IPS-20b (cell line): ENCODE measurements around the gene ZNF503.

Experiments used
- H3K27ac ChIP-seq: one replicate; pipeline ENCODE4 v1.5.1; 2013; ENCODE audit warnings: low read length
- H3K27me3 ChIP-seq: 2 replicates; pipeline ENCODE4 v1.6.1; 2013; ENCODE audit warnings: mild to moderate bottlenecking, low read length, inconsistent platforms; ENCODE audit not compliant: insufficient read depth
- H3K36me3 ChIP-seq: 2 replicates; pipeline ENCODE4 v1.6.1; 2013; ENCODE audit warnings: low read depth, mild to moderate bottlenecking, inconsistent platforms, low read length, moderate library complexity; ENCODE audit not compliant: insufficient read depth
- H3K4me1 ChIP-seq: 2 replicates; pipeline ENCODE4 v1.6.1; 2013; ENCODE audit warnings: mild to moderate bottlenecking, control low read depth, inconsistent platforms, low read length, moderate library complexity; ENCODE audit not compliant: insufficient read depth
- H3K4me3 ChIP-seq: 2 replicates; pipeline ENCODE4 v1.5.1; 2013; ENCODE audit warnings: mild to moderate bottlenecking, low read length, inconsistent platforms
- H3K9ac ChIP-seq: 2 replicates; pipeline ENCODE4 v1.6.1; 2013; ENCODE audit warnings: low read depth, mild to moderate bottlenecking, inconsistent platforms, low read length, moderate library complexity
- H3K9me3 ChIP-seq: 2 replicates; pipeline ENCODE4 v1.6.1; 2013; ENCODE audit warnings: mild to moderate bottlenecking, low read depth, low read length, inconsistent platforms; ENCODE audit not compliant: insufficient read depth

ZNF503 gene, protein sequence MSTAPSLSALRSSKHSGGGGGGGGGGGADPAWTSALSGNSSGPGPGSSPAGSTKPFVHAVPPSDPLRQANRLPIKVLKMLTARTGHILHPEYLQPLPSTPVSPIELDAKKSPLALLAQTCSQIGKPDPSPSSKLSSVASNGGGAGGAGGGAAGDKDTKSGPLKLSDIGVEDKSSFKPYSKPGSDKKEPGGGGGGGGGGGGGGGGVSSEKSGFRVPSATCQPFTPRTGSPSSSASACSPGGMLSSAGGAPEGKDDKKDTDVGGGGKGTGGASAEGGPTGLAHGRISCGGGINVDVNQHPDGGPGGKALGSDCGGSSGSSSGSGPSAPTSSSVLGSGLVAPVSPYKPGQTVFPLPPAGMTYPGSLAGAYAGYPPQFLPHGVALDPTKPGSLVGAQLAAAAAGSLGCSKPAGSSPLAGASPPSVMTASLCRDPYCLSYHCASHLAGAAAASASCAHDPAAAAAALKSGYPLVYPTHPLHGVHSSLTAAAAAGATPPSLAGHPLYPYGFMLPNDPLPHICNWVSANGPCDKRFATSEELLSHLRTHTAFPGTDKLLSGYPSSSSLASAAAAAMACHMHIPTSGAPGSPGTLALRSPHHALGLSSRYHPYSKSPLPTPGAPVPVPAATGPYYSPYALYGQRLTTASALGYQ

DNA sequence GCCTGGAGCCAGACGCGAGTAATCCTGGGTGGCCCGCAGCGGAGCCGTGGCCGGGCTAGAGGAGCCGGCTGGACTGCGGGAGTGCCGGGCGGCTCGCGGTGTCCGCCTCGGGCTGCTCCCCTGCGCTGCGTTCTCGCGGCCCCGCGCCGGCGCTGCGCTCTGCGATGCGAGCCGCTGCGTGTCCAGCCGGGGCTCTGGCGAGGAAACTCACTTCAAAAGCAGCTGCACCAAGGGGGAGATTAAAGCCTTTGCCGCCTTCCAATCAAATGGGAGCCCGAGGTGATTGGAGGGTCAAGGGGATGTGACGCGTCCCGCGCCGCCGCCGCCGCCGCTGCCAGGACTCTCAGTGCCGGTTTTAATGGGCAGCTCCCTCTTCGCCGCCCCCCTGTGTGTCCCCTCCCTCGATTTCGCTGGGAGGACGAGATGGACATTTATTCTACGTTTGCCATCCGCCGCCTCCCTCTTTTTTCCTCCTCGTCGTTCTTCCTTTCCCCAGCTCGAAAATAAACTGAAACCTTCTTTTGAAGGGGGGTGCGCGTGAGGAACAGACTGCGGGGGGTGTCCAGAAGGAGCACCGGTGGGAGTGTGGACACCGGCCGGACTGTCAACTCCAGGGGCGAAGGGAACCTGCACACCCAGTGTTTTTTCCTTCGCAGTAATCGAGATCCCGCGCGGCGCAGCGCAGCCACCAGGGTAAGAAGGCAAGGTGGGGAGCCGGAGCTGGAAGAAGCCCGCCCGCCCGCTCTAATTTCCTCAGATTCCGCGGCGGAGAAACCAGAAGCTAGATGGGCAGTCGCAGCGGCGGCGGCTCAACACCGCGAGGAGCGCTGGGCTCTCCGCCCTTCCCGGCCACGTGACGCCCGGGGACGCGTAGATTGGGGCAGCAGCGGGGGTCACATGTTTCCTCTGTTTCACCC lies at the start of gene ZNF503:
Gene ZNF503, minus strand, starts transcription at position 196 of the 917 bp plus-strand sequence. CDS start 345 bp downstream, outside the sequence.
- H3K27me3 ChIP-seq = peaks cover 100% of the 10 kb centered on the region
- H3K27ac ChIP-seq = no peak within 1 kb of the TSS

DNA sequence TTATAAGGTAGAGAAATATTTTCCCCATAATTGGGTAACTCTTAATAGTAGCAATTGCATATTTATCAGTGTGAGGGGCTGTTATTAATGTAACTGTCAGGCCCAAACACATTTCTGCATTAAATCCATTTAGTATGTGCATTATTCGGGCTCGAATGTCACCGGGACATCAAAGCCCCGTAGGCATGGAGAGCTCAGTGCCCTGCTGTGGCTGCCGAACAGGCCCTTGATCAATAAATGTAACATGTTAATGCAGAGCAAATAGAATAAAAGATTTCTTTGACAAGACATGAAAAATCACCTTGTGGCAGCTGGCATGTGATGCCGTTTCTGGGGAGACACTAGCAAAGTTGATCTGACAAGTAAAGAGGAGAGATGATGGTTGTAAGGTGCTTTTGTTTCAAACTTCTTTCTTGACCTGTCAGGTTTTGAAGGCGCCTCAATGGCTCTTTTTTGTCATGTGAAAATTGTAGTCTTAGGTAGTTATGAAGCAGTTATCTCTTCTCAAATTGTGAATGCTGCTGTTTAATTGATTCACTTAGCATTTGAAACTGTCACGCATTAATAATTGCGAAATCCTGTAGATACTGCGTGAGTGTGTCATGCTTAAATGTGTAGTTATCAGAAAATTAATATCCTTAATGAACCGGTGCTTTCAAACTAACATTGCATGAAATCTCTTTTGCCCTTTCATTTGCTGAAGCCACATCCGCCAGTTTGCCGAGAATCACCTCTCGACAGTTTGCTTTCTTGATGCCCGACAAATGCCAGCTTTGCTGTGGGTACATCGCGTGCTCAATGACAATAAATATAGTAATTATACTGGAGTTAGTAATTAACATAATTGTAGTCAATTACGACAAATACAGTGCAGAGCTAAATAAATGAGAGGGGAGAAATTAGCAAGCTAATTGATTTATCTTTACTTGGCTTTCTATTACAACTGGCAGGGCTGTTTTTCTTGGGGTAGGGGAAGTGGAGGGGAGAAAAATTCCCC lies 49.4 kb upstream of the ZNF503 start:
- Histone ChIP-seq H3K4me1 (peaks cover 27% of the 10 kb centered on the region; the same call in 1 of the 2 replicates), H3K36me3 (no peaks in the 10 kb centered on the region), H3K27ac (no peak overlapping the region), H3K9ac (no peak overlapping the region), H3K27me3 (peaks cover 77% of the 10 kb centered on the region), H3K9me3 (peaks cover 7% of the 10 kb centered on the region; the same call in 1 of the 2 replicates), H3K4me3 (peak overlapping the region; percentile 14)

More for the DNA sequence above, at the start of gene ZNF503:
- Histone ChIP-seq H3K9ac (peak within 1 kb of the TSS; percentile 41), H3K36me3 (no peaks in the 10 kb centered on the region), H3K4me3 (peak within 1 kb of the TSS; percentile 70), H3K4me1 (peaks cover 8% of the 10 kb centered on the region; the same call in 1 of the 2 replicates), H3K9me3 (peaks cover 5% of the 10 kb centered on the region; the same call in 1 of the 2 replicates)

DNA sequence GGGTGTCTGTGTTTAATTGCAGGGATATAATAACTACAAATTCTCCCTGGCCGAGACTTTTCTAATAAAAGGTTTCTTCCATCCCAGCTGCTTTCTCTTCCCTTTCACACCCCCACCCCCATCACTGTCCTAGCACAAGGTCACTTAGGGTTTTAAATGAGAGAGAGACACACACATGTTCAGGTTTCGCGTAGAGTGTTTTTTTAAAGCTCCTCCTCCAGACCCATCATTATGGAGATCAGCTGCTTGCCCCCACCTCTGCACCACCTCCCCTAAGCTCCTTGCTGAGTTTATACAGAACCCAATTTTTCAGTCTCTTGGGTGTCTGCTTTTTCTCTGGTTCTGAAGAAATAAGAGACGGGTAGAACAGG lies 48.5 kb upstream of the ZNF503 start:
- H3K4me1 ChIP-seq = peaks cover 27% of the 10 kb centered on the region; the same call in 1 of the 2 replicates
- no peak overlapping the region for H3K9ac ChIP-seq
- H3K27me3 ChIP-seq = peaks cover 68% of the 10 kb centered on the region
- peaks cover 7% of the 10 kb centered on the region; the same call in 1 of the 2 replicates for H3K9me3 ChIP-seq
- H3K36me3 ChIP-seq = no peaks in the 10 kb centered on the region
- H3K4me3 ChIP-seq = peak overlapping the region; percentile 14; the same call in 1 of the 2 replicates
- H3K27ac ChIP-seq = no peak overlapping the region

DNA sequence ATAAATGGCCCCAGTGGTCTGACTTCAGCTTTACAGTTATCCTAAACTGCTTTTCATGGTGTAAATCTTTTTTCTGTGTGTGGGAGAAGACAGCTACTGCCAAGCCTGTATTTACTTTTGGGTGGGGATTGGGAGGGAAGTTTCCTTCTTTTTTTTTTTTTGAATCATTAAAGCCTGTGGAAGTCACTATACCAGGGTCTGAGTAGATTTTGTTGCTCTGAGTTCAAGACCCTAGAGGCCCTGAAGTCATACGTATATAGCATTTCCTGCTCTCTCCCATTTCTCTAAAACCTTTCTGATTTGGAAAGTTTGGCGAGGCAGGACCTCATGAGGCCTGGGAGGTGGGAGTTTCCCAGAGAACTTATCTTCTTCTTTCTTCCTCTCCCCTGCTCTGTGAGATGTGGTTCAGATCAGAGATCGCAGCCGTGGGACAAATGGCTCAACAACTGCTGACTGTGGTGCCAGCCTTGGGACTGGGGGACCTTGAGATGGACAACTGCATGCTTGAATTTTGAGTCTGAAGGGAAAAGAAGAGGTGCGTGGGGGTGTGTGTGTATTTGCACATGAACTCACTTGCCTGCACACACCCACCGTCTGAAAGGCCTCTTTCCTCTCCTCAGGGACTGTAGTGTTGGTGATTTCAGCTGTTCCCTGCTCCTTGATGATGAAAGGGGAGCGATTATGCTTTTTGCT lies 48.0 kb upstream of the ZNF503 start:
- H3K4me3 ChIP-seq = no peak overlapping the region
- H3K4me1 ChIP-seq = peaks cover 27% of the 10 kb centered on the region; the same call in 1 of the 2 replicates
- peaks cover 7% of the 10 kb centered on the region; the same call in 1 of the 2 replicates for H3K9me3 ChIP-seq
- no peaks in the 10 kb centered on the region for H3K36me3 ChIP-seq
- no peak overlapping the region for H3K9ac ChIP-seq
- H3K27ac ChIP-seq = no peak overlapping the region
- peaks cover 63% of the 10 kb centered on the region for H3K27me3 ChIP-seq

DNA sequence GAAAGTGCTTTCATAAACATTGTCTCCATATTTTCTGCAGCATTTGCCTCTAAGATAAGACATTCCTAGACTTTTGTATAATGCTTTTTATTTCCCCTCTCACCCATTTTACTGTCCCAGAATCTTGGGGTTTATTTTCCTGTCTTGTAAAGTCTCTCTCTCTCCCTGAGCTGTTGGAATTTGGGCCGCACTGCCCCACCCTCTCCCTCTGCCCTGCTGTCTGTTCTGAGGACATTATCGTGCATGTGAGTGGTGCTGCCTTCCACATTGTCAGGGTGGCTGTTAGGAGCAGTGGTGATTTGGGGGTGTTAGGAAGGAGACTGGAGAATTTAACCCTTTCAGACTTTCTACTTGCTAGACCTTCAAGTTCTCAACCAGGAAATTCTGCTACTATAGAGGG lies 46.6 kb upstream of the ZNF503 start:
- no peak overlapping the region for H3K27ac ChIP-seq
- H3K27me3 ChIP-seq = peaks cover 49% of the 10 kb centered on the region
- peaks cover 14% of the 10 kb centered on the region for H3K9me3 ChIP-seq
- H3K36me3 ChIP-seq = no peaks in the 10 kb centered on the region
- H3K4me1 ChIP-seq = peaks cover 27% of the 10 kb centered on the region; the same call in 1 of the 2 replicates
- no peak overlapping the region for H3K9ac ChIP-seq
- no peak overlapping the region for H3K4me3 ChIP-seq

DNA sequence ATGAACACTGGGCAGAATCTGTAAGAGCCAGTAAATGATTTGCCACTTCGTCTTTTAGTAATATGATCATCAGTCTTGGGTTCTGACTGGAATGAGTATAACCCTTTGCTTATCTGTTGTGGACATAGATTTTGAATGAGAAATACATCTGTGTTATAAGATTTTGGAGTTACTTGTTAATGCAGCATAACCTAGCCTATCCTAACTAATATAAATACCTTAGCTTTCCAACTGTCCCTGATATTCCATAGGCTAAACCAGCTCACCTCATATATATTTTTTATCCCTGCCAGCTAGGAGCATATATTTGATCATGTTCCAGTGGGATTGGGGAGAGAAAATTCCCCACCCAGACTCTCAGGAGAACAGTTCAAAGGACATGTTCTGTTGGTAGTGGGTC lies 44.9 kb upstream of the ZNF503 start:
- Histone ChIP-seq H3K4me1 (peaks cover 19% of the 10 kb centered on the region; the same call in 1 of the 2 replicates), H3K9ac (no peak overlapping the region), H3K27ac (no peak overlapping the region), H3K27me3 (peaks cover 33% of the 10 kb centered on the region), H3K9me3 (peaks cover 19% of the 10 kb centered on the region), H3K36me3 (no peaks in the 10 kb centered on the region), H3K4me3 (no peak overlapping the region)

DNA sequence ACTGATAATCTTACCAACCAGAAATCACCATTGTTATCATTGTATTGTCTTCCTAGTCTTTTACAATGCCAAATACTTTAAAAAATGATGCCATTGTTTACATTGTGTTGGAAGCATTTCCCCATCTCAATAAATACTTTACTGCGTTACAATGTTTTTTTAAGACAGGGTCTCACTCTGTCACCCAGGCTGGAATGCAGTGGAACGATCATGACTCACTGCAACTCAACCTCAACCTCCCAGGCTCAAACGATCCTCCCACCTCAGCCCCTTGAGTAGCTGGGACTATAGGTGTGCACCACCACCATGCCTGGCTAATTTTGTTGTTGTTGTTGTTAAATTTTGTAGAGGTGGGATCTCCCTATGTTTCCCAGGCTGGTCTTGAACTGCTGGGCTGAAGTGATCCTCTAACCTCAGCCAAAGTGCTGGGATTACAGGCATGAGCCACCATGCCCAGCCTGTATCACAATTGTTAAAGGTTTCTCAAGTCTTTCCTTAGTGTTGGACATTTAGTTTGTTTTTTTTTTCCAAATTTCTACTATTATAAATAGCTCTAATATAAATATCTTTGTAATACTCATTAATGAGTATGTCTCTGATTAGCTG lies 43.3 kb upstream of the ZNF503 start:
- H3K9ac ChIP-seq = no peak overlapping the region
- H3K27ac ChIP-seq = no peak overlapping the region
- H3K36me3 ChIP-seq = no peaks in the 10 kb centered on the region
- H3K9me3 ChIP-seq = peaks cover 19% of the 10 kb centered on the region
- peaks cover 3% of the 10 kb centered on the region; the same call in 1 of the 2 replicates for H3K4me1 ChIP-seq
- no peak overlapping the region for H3K4me3 ChIP-seq
- peaks cover 21% of the 10 kb centered on the region for H3K27me3 ChIP-seq

DNA sequence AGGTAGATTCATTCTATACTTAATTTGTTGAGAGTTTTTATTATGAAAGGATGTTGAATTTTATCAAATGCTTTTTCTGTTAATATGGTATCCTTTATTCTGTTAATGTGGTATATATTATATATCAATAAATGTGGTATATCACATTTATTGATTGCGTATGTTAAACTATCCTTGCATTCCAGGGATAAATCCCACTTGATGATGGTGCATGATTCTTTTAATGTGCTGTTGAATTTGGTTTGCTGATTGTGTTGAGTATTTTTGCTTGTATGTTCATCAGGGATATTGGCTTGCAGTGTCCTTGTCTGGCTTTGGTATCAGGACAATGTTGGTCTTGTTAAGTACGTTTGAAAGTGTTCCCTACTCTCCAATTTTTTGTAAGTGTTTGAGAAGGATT lies 41.8 kb upstream of the ZNF503 start:
- no peak overlapping the region for H3K9ac ChIP-seq
- H3K4me3 ChIP-seq = no peak overlapping the region
- H3K9me3 ChIP-seq = peaks cover 19% of the 10 kb centered on the region
- no peaks in the 10 kb centered on the region for H3K4me1 ChIP-seq
- H3K36me3 ChIP-seq = no peaks in the 10 kb centered on the region
- peaks cover 23% of the 10 kb centered on the region for H3K27me3 ChIP-seq
- H3K27ac ChIP-seq = no peak overlapping the region

DNA sequence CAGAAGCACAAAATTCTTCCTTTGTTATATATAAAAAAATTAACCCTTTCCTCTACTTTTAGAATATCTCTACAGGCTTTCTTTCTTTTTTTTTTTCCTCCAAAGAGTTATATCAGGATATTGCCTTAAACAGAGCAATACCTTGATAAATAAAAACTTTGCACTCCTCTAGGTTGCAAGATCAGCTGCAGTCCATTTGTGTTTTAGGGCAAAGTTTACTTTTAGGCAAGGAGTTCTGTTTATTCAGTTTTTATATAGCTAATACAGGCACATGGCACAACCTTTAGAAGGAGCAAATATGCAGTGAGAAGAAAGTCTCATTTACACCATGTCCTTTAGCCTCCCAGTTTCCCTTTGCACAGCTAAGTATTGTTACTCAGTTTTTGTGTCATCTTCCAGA lies 40.1 kb upstream of the ZNF503 start:
- no peak overlapping the region for H3K4me3 ChIP-seq
- no peak overlapping the region for H3K27ac ChIP-seq
- H3K9me3 ChIP-seq = peaks cover 18% of the 10 kb centered on the region

DNA sequence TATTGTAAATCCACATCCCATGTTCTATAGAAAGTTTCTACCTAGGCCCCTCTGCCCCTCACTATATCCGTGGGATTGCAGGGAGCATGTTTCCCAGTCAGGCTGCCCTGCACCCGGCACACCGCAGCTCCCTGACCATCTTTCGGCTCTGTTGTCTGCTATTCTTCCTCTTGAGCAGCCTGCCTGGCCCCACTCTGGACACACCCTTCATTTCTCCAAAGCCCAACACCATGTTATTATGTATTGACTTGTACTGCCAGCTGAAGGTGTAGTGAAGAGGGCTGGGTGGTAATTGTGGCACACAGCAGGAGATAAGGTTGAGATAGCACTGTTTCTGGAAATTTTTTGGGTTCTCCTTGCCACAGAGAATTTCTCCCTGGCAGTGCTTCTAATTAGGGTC lies 39.6 kb upstream of the ZNF503 start:
- Histone ChIP-seq H3K27ac (no peak overlapping the region), H3K9ac (no peak overlapping the region), H3K9me3 (peaks cover 13% of the 10 kb centered on the region), H3K4me1 (no peaks in the 10 kb centered on the region), H3K36me3 (no peaks in the 10 kb centered on the region), H3K4me3 (no peak overlapping the region), H3K27me3 (peaks cover 41% of the 10 kb centered on the region)

More for the DNA sequence above, 40.1 kb upstream of the ZNF503 start:
- no peak overlapping the region for H3K9ac ChIP-seq
- no peaks in the 10 kb centered on the region for H3K4me1 ChIP-seq
- no peaks in the 10 kb centered on the region for H3K36me3 ChIP-seq
- peaks cover 36% of the 10 kb centered on the region for H3K27me3 ChIP-seq
